Stimulated activated CD4-positive, alpha-beta T cell treated with anti-CD3 and anti-CD28 coated beads, Interleukin-15, amount 100 ng/mL, for 48 hours (primary cell): ENCODE results near the gene ANKIB1.
"Not testable (repeated sequence)": the region's sequence is repeated elsewhere in the genome, so short reads cannot be mapped to it uniquely, and the experiment has no call there.

ENCODE experiments used
- DNase-seq, 2 donors: peaks; one replicate each; pipeline ENCODE4 v3.0.0-alpha.2; 2020; ENCODE audit warnings: low read depth in 2 of 2

ANKIB1 gene

GRCh38 chr7:92330835-92331438 is 85.2 kb downstream of the ANKIB1 start:
- DNase-seq: no peak

GRCh38 chr7:92331508-92331907 is 85.7 kb downstream of the ANKIB1 start:
- DNase-seq: no peak

GRCh38 chr7:92332782-92333181 is 87.0 kb downstream of the ANKIB1 start:
- DNase-seq: no peak

- DNase-seq: no peak
These were observed 88.1 kb downstream of the ANKIB1 start for GRCh38 chr7:92333866-92334265.

GRCh38 chr7:92335574-92335973 is 89.8 kb downstream of the ANKIB1 start:
- DNase-seq: no peak

- no peak for DNase-seq
These were observed 91.0 kb downstream of the ANKIB1 start for GRCh38 chr7:92336662-92337340.

- no peak for DNase-seq
These were observed 94.2 kb downstream of the ANKIB1 start for GRCh38 chr7:92340016-92340415.

GRCh38 chr7:92343714-92344113 is 97.9 kb downstream of the ANKIB1 start:
- DNase-seq: no peak

GRCh38 chr7:92352009-92352408 is 106.2 kb downstream of the ANKIB1 start:
- no peak for DNase-seq

- DNase-seq: no peak
These were observed 108.4 kb downstream of the ANKIB1 start for GRCh38 chr7:92354214-92354613.

- DNase-seq: no peak
These were observed 110.6 kb downstream of the ANKIB1 start for GRCh38 chr7:92356406-92356805.

- DNase-seq: no peak
These were observed 111.5 kb downstream of the ANKIB1 start for GRCh38 chr7:92357260-92357659.

GRCh38 chr7:92359179-92359578 is 113.4 kb downstream of the ANKIB1 start:
- DNase-seq: not testable (repeated sequence)

- no peak for DNase-seq
These were observed 114.0 kb downstream of the ANKIB1 start for GRCh38 chr7:92359801-92360200.

- DNase-seq: no peak
These were observed 114.6 kb downstream of the ANKIB1 start for GRCh38 chr7:92360387-92360786.

- no peak for DNase-seq
These were observed 116.4 kb downstream of the ANKIB1 start for GRCh38 chr7:92362131-92362530.

- DNase-seq: no peak
These were observed 121.0 kb downstream of the ANKIB1 start for GRCh38 chr7:92366730-92367129.

- DNase-seq: no peak
These were observed 123.0 kb downstream of the ANKIB1 start for GRCh38 chr7:92368741-92369140.

GRCh38 chr7:92375013-92375412 is 129.2 kb downstream of the ANKIB1 start:
- DNase-seq: no peak

- no peak for DNase-seq
These were observed 145.3 kb downstream of the ANKIB1 start for GRCh38 chr7:92391071-92391470.

GRCh38 chr7:92397542-92397941 is 151.8 kb downstream of the ANKIB1 start:
- DNase-seq: no peak

GRCh38 chr7:92400013-92400412 is 154.2 kb downstream of the ANKIB1 start:
- DNase-seq: no peak

- no peak for DNase-seq
These were observed 157.4 kb downstream of the ANKIB1 start for GRCh38 chr7:92402920-92403759.
